WTC11 (cell line): Measurements from ENCODE around the gene BRAF.

Source experiments
- JUN ChIP-seq: sonication (generic); formaldehyde crosslinking; IDR thresholded peaks from 2 replicates; pipeline ENCODE4 v1.8.0; 2023; ENCODE audit warnings: mild to moderate bottlenecking, missing genetic modification reagents
- RORB ChIP-seq: fragments of 250-450 bp; sonication (Bioruptor Pico); IDR thresholded peaks from 2 replicates; pipeline ENCODE4 v1.9.0; 2021; ENCODE audit warnings: mild to moderate bottlenecking
- TCF7 ChIP-seq: sonication (generic); formaldehyde crosslinking; IDR thresholded peaks from 2 replicates; pipeline ENCODE4 v1.8.0; 2022; ENCODE audit warnings: mild to moderate bottlenecking, low read depth, missing genetic modification reagents, moderate library complexity
- ZNF263 ChIP-seq: sonication (generic); formaldehyde crosslinking; IDR thresholded peaks from 2 replicates; pipeline ENCODE4 v1.8.1; 2022; ENCODE audit warnings: low read depth, mild to moderate bottlenecking, moderate library complexity, missing genetic modification reagents
- TF ChIP-seq, protein P1 (sequence below): fragments of 200-600 bp; IDR thresholded peaks from 2 replicates; pipeline ENCODE4 v1.8.0; 2022; ENCODE audit warnings: antibody characterized with exemption
- TF ChIP-seq, protein P2 (sequence below): sonication (generic); formaldehyde crosslinking; IDR thresholded peaks from 2 replicates; pipeline ENCODE4 v1.8.1; 2022; ENCODE audit warnings: mild to moderate bottlenecking, moderate library complexity, missing genetic modification reagents

DNA sequence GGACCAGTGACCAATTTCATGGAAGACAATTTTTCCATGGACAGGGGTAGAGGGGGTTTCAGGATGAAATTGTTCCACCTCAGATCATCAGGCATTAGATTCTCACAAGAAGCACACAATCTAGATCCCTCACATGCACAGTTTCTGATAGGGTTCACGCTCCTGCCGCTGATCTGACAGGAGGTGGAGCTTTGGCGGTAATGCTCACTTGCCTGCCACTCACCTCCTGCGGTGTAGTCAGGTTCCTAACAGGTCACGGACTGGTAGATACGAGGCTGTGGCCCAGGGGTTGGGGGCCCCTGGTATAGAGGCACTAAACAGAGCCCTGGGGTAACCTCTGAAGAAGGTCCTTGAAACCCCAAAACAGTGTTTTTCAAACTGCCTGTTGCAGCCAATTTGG lies 6.5 kb downstream of the BRAF start:
- TF ChIP-seq ZNF263 (CRISPR knock-in tag) (no peak), TCF7 (CRISPR knock-in tag) (no peak), RORB (CRISPR knock-in tag) (no peak), JUN (no peak)
- TF ChIP-seq, protein P1, sequence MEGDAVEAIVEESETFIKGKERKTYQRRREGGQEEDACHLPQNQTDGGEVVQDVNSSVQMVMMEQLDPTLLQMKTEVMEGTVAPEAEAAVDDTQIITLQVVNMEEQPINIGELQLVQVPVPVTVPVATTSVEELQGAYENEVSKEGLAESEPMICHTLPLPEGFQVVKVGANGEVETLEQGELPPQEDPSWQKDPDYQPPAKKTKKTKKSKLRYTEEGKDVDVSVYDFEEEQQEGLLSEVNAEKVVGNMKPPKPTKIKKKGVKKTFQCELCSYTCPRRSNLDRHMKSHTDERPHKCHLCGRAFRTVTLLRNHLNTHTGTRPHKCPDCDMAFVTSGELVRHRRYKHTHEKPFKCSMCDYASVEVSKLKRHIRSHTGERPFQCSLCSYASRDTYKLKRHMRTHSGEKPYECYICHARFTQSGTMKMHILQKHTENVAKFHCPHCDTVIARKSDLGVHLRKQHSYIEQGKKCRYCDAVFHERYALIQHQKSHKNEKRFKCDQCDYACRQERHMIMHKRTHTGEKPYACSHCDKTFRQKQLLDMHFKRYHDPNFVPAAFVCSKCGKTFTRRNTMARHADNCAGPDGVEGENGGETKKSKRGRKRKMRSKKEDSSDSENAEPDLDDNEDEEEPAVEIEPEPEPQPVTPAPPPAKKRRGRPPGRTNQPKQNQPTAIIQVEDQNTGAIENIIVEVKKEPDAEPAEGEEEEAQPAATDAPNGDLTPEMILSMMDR: no peak
- TF ChIP-seq, protein P2, sequence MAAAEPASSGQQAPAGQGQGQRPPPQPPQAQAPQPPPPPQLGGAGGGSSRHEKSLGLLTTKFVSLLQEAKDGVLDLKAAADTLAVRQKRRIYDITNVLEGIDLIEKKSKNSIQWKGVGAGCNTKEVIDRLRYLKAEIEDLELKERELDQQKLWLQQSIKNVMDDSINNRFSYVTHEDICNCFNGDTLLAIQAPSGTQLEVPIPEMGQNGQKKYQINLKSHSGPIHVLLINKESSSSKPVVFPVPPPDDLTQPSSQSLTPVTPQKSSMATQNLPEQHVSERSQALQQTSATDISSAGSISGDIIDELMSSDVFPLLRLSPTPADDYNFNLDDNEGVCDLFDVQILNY: no peak
